Esophagus muscularis mucosa (tissue), 4 donors: ENCODE data around the gene BICRAL. TPM values are rescaled to one million over a fixed set of nuclear protein-coding genes. Genes with fewer than 3 reads are reported as not detected.

Experiments
- DNase-seq: peaks from one replicate; pipeline ENCODE4 v3.0.0-alpha.2; 2017; ENCODE audit errors: extremely low spot score
- H3K27ac ChIP-seq, 4 donors: fragments of 200-600 bp; sonication (generic); replicated peaks in 1 of 4; 1 replicate in 3 of 4; 2 replicates in 1 of 4; pipeline ENCODE4 v1.5.1; 2016 to 2019; ENCODE audit warnings: mild to moderate bottlenecking in 1 of 4
- H3K27me3 ChIP-seq, 4 donors: fragments of 200-600 bp; sonication (generic); one replicate each; pipeline versions ENCODE4 v1.5.1 to v1.6.0; 2016 to 2019
- H3K36me3 ChIP-seq, 4 donors: fragments of 200-600 bp; sonication (generic); one replicate each; pipeline ENCODE4 v1.5.1; 2016 to 2019
- H3K4me1 ChIP-seq, 4 donors: fragments of 200-600 bp; sonication (generic); one replicate each; pipeline ENCODE4 v1.5.1; 2016 to 2019
- H3K4me3 ChIP-seq, 4 donors: fragments of 200-600 bp; sonication (generic); 1 replicate in 2 of 4; 2 replicates in 2 of 4; pipeline ENCODE4 v1.5.1; 2016 to 2019; ENCODE audit warnings: mild to moderate bottlenecking in 4 of 4, moderate library complexity in 1 of 4
- H3K9me3 ChIP-seq, 4 donors: fragments of 200-600 bp; sonication (generic); 1 replicate in 3 of 4; 2 replicates in 1 of 4; pipeline ENCODE4 v1.5.1; 2016 to 2019
- EP300 ChIP-seq: sonication (generic); formaldehyde crosslinking; IDR thresholded peaks from one replicate; pipeline ENCODE4 v1.6.1; 2017; ENCODE audit warnings: antibody characterized with exemption
- POLR2A ChIP-seq: fragments of 450-650 bp; IDR thresholded peaks from one replicate; pipeline ENCODE4 v1.6.1; 2017; ENCODE audit warnings: antibody characterized with exemption, moderate library complexity, mild to moderate bottlenecking, low read depth
- POLR2AphosphoS5 ChIP-seq, 2 donors: sonication (generic); formaldehyde crosslinking; IDR thresholded peaks; one replicate each; pipeline ENCODE4 v1.6.1; 2017; ENCODE audit warnings: antibody characterized with exemption in 2 of 2
- WGBS: methylation state at CpG from one replicate; pipeline ENCODE4 v1.1.5; 2018; 5-methylcytosine and 5-hydroxymethylcytosine counted together
- intact Hi-C: fragments of 100-400 bp; cut with DNase I; formaldehyde crosslinking; loops from one replicate; pipeline ENCODE4 v1.15.1; 2023
- total RNA-seq, 4 donors: library from RNA; depleted of rRNA; stranded (reverse); fragments of >200 nt; gene quantifications; one replicate each; pipeline versions ENCODE4 v1.1.0 to v1.2.1, GENCODE V29; 2016
- TF ChIP-seq, protein P1 (sequence below), 3 experiments: fragments of 200-600 bp in 2 of 3; fragments of 450-650 bp in 1 of 3; sonication (generic) in 2 of 3; IDR thresholded peaks; one replicate each; pipeline ENCODE4 v1.5.1; 2017 to 2019; ENCODE audit warnings: antibody characterized with exemption in 3 of 3, mild to moderate bottlenecking in 2 of 3, moderate library complexity in 1 of 3

The BICRAL gene
- total RNA-seq, 4 donors from 2014 or later, result 18.2 to 27.9 (median 23.4) TPM

- no peak for DNase-seq
- Histone ChIP-seq H3K27me3 (no peaks in the 10 kb centered on the region), H3K36me3 (no peaks in the 10 kb centered on the region), H3K4me3 (peak overlapping the region; percentile 91 to 98 (median 95)), H3K27ac (peak overlapping the region; percentile 97 to 99 (median 98)), H3K4me1 (peaks cover 26 to 55% (median 35%) of the 10 kb centered on the region in 4 donors), H3K9me3 (no peaks in the 10 kb centered on the region)
- WGBS, result 40% methylated on average over 8 of the region's 8 CpGs
- no peak for TF ChIP-seq EP300
- TF ChIP-seq POLR2A, result no peak
- no peak for TF ChIP-seq POLR2AphosphoS5 (IDR thresholded peaks at IDR 0.05)
- TF ChIP-seq, protein P1, sequence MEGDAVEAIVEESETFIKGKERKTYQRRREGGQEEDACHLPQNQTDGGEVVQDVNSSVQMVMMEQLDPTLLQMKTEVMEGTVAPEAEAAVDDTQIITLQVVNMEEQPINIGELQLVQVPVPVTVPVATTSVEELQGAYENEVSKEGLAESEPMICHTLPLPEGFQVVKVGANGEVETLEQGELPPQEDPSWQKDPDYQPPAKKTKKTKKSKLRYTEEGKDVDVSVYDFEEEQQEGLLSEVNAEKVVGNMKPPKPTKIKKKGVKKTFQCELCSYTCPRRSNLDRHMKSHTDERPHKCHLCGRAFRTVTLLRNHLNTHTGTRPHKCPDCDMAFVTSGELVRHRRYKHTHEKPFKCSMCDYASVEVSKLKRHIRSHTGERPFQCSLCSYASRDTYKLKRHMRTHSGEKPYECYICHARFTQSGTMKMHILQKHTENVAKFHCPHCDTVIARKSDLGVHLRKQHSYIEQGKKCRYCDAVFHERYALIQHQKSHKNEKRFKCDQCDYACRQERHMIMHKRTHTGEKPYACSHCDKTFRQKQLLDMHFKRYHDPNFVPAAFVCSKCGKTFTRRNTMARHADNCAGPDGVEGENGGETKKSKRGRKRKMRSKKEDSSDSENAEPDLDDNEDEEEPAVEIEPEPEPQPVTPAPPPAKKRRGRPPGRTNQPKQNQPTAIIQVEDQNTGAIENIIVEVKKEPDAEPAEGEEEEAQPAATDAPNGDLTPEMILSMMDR (IDR thresholded peaks at IDR 0.05), result no peak
- intact Hi-C loops, result loop anchor here (5.0 to 10.0 kb wide), 2 partner anchors 76 to 129 kb away; partner anchors contain the start of gene RPL7L1
These were observed 33.5 kb upstream of the BICRAL start for GRCh38 chr6:42748203-42748898.

DNA sequence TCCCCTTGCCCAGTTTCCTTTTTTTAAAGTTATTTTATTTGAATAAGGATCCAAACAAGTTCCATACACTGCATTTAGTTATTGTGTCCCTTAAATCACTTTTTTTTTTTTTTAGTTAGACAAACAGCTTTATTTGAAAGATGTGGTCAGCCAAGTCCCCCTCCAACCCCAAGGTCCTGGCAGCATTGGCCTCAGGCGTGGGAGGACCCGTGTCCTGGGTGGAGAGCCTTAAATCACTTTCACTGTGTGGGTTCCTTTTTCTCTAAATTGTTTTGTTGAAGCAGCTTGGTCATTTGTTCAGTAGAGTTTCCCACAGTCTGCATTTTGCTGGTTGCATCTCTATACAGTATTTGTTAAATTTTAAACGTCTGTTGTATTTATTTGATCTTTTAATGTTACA, 30.8 kb upstream of the BICRAL start:
- Histone ChIP-seq H3K27ac (no peak overlapping the region), H3K36me3 (no peaks in the 10 kb centered on the region), H3K9me3 (no peaks in the 10 kb centered on the region), H3K27me3 (no peaks in the 10 kb centered on the region), H3K4me3 (no peak overlapping the region), H3K4me1 (peaks cover 10 to 34% (median 16%) of the 10 kb centered on the region in 4 donors)
- intact Hi-C loops, result no loop called here
- WGBS, result 63% methylated on average over 3 of the region's 3 CpGs
- no peak for DNase-seq
- no peak for TF ChIP-seq EP300
- no peak for TF ChIP-seq POLR2A
- TF ChIP-seq, protein P1 (IDR thresholded peaks at IDR 0.05), result no peak
- no peak for TF ChIP-seq POLR2AphosphoS5 (IDR thresholded peaks at IDR 0.05)

GRCh38 chr6:42754759-42755158, 27.1 kb upstream of the BICRAL start:
- intact Hi-C loops, result no loop called here
- Histone ChIP-seq H3K4me1 (peaks cover 0 to 17% (median 0%) of the 10 kb centered on the region in 4 donors), H3K27me3 (no peaks in the 10 kb centered on the region), H3K27ac (no peak overlapping the region), H3K4me3 (no peak overlapping the region), H3K36me3 (peaks cover 0 to 18% (median 12%) of the 10 kb centered on the region in 4 donors), H3K9me3 (no peaks in the 10 kb centered on the region)
- TF ChIP-seq EP300, result no peak
- no peak for TF ChIP-seq POLR2A
- no peak for TF ChIP-seq POLR2AphosphoS5 (IDR thresholded peaks at IDR 0.05)
- TF ChIP-seq, protein P1 (IDR thresholded peaks at IDR 0.05), result no peak
- DNase-seq, result no peak
- 95% methylated on average over 5 of the region's 5 CpGs for WGBS

GRCh38 chr6:42756722-42757121, 25.1 kb upstream of the BICRAL start:
- intact Hi-C loops, result no loop called here
- TF ChIP-seq, protein P1 (IDR thresholded peaks at IDR 0.05), result no peak
- TF ChIP-seq EP300, result no peak
- no peak for TF ChIP-seq POLR2AphosphoS5 (IDR thresholded peaks at IDR 0.05)
- no peak for TF ChIP-seq POLR2A
- Histone ChIP-seq H3K27ac (no peak overlapping the region), H3K27me3 (no peaks in the 10 kb centered on the region), H3K9me3 (no peaks in the 10 kb centered on the region), H3K4me1 (peaks cover 0 to 7% (median 0%) of the 10 kb centered on the region in 4 donors), H3K36me3 (peaks cover 0 to 33% (median 16%) of the 10 kb centered on the region in 4 donors), H3K4me3 (no peak overlapping the region)
- WGBS, result 93% methylated on average over 7 of the region's 7 CpGs
- no peak for DNase-seq
